ENCODE data around the gene TSPAN19. TPM values are rescaled to one million over a fixed set of nuclear protein-coding genes. Genes with fewer than 3 reads are reported as not detected.

The TSPAN19 gene
- total RNA-seq, 2 donors from 2014 or later, result 0.41 TPM; not detected in 1

- Histone ChIP-seq H3K4me1 (replicated peaks) (no peaks in the 10 kb centered on the region), H3K9me3 (no peaks in the 10 kb centered on the region), H3K4me3 (no peak overlapping the region), H3K27me3 (replicated peaks; ENCODE audit: insufficient read depth) (no peaks in the 10 kb centered on the region), H3K36me3 (no peaks in the 10 kb centered on the region), H3K27ac (no peak overlapping the region)
- DNase-seq (ENCODE audit: low spot score), result no peak
- 65% methylated on average over 2 of the region's 2 CpGs for WGBS
- TF ChIP-seq POLR2AphosphoS5 (IDR thresholded peaks at IDR 0.05) (no peak), POLR2A (IDR thresholded peaks at IDR 0.05) (no peak)
- TF ChIP-seq, protein P1, sequence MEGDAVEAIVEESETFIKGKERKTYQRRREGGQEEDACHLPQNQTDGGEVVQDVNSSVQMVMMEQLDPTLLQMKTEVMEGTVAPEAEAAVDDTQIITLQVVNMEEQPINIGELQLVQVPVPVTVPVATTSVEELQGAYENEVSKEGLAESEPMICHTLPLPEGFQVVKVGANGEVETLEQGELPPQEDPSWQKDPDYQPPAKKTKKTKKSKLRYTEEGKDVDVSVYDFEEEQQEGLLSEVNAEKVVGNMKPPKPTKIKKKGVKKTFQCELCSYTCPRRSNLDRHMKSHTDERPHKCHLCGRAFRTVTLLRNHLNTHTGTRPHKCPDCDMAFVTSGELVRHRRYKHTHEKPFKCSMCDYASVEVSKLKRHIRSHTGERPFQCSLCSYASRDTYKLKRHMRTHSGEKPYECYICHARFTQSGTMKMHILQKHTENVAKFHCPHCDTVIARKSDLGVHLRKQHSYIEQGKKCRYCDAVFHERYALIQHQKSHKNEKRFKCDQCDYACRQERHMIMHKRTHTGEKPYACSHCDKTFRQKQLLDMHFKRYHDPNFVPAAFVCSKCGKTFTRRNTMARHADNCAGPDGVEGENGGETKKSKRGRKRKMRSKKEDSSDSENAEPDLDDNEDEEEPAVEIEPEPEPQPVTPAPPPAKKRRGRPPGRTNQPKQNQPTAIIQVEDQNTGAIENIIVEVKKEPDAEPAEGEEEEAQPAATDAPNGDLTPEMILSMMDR (IDR thresholded peaks at IDR 0.05), result no peak
- intact Hi-C loops (cut with DNase I), result no loop called here
These were observed 40.4 kb downstream of the TSPAN19 start for GRCh38 chr12:84995641-84996040.

GRCh38 chr12:84994426-84994825 is 41.7 kb downstream of the TSPAN19 start:
- Histone ChIP-seq H3K9me3 (no peaks in the 10 kb centered on the region), H3K36me3 (no peaks in the 10 kb centered on the region), H3K27me3 (replicated peaks; ENCODE audit: insufficient read depth) (no peaks in the 10 kb centered on the region), H3K4me1 (replicated peaks) (no peaks in the 10 kb centered on the region), H3K4me3 (no peak overlapping the region), H3K27ac (no peak overlapping the region)
- intact Hi-C loops (cut with DNase I), result no loop called here
- TF ChIP-seq, protein P1 (IDR thresholded peaks at IDR 0.05), result no peak
- TF ChIP-seq POLR2AphosphoS5 (IDR thresholded peaks at IDR 0.05) (no peak), POLR2A (IDR thresholded peaks at IDR 0.05) (no peak)
- DNase-seq (ENCODE audit: low spot score), result no peak

- Histone ChIP-seq H3K9me3 (no peaks in the 10 kb centered on the region), H3K27ac (no peak overlapping the region), H3K4me3 (no peak overlapping the region), H3K36me3 (no peaks in the 10 kb centered on the region), H3K27me3 (replicated peaks; ENCODE audit: insufficient read depth) (no peaks in the 10 kb centered on the region), H3K4me1 (replicated peaks) (no peaks in the 10 kb centered on the region)
- no peak for TF ChIP-seq POLR2AphosphoS5 (IDR thresholded peaks at IDR 0.05)
- TF ChIP-seq, protein P1 (IDR thresholded peaks at IDR 0.05), result no peak
- TF ChIP-seq POLR2A (IDR thresholded peaks at IDR 0.05), result no peak
- intact Hi-C loops (cut with DNase I), result no loop called here
- WGBS, result 73% methylated on average over 3 of the region's 3 CpGs
- no peak for DNase-seq (ENCODE audit: low spot score)
These were observed 49.5 kb downstream of the TSPAN19 start for GRCh38 chr12:84986586-84986985.

DNA sequence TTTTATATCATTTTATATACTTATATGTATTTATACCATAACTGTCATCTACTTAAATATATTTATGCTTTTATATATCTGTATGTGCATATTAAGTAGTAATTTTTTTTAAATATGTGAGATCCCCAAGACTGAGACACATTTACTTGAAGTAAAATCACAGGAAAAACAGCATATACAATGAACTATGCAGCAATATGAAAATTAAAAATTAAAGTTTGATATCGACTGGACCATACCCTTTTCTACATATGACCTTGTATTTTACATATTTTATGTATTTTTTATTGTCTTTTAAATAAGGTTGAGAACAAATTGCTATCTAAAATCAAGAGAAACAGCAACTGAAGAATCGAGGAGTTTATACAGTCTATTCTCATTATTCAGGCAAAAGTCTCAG is 50.0 kb downstream of the TSPAN19 start:
- Histone ChIP-seq H3K4me3 (no peak overlapping the region), H3K9me3 (no peaks in the 10 kb centered on the region), H3K36me3 (no peaks in the 10 kb centered on the region), H3K4me1 (replicated peaks) (no peaks in the 10 kb centered on the region), H3K27me3 (replicated peaks; ENCODE audit: insufficient read depth) (no peaks in the 10 kb centered on the region), H3K27ac (no peak overlapping the region)
- no peak for DNase-seq (ENCODE audit: low spot score)
- no peak for TF ChIP-seq POLR2A (IDR thresholded peaks at IDR 0.05)
- TF ChIP-seq, protein P1 (IDR thresholded peaks at IDR 0.05), result no peak
- no peak for TF ChIP-seq POLR2AphosphoS5 (IDR thresholded peaks at IDR 0.05)
- intact Hi-C loops (cut with DNase I), result no loop called here
- WGBS, result 78% methylated on average over 2 of the region's 2 CpGs

GRCh38 chr12:84983289-84983688 is 52.8 kb downstream of the TSPAN19 start:
- Histone ChIP-seq H3K4me1 (replicated peaks) (no peaks in the 10 kb centered on the region), H3K9me3 (no peaks in the 10 kb centered on the region), H3K27ac (no peak overlapping the region), H3K27me3 (replicated peaks; ENCODE audit: insufficient read depth) (no peaks in the 10 kb centered on the region), H3K4me3 (no peak overlapping the region), H3K36me3 (no peaks in the 10 kb centered on the region)
- WGBS, result 64% methylated on average over 3 of the region's 3 CpGs
- DNase-seq (ENCODE audit: low spot score), result no peak
- TF ChIP-seq POLR2AphosphoS5 (IDR thresholded peaks at IDR 0.05), result no peak
- TF ChIP-seq, protein P1 (IDR thresholded peaks at IDR 0.05), result no peak
- intact Hi-C loops (cut with DNase I), result no loop called here
